HG03064 (cell line): ENCODE measurements around the gene STAT5A.

Experiments
- ATAC-seq: cut with Tn5 transposase; IDR thresholded peaks from one replicate; pipeline ENCODE4 v1.9.1; 2021; ENCODE audit warnings: low read depth; ENCODE audit not compliant: unreplicated experiment

The STAT5A gene

DNA sequence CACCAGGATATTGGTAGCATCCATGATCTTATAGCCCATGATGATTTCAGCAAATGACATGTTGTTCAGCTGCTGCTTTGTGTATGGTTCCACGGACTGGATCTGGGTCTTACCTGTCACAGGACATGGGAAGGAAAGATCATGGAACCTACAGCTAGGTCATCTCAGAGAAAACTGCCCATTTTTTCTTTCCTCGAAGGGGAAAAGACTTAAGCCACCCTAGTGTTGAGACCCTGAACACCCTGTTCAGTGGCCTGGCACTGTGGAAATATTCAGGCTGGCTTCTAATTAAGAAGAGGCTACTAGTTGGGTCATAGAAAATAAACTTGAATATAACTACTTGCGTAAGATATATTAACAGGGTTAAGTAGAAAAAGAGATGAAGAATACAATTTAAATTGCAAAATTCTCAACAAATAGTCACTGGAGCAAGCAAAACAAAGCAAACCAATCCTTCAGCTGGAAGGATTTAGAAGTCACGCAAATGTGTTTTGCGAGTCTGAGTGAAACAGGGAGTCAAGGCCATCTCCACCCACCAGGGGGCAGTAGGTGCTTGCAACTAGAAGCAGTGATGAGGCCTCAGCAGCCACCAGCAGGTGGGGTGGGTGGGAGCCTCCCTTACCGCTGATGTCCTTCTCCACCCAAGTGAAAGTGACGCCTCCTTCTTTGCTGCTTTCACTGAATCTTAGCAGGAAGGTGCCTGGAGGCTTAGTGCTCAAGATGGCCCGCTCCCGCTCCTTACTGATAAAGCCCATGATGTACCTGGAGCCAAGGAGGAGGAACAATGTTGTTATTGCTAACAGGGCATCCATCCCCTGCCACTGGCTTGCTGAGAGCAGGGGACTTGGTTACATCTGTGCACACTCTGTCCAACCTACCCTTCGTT is 34.3 kb downstream of the STAT5A start:
- ATAC-seq = no peak

DNA sequence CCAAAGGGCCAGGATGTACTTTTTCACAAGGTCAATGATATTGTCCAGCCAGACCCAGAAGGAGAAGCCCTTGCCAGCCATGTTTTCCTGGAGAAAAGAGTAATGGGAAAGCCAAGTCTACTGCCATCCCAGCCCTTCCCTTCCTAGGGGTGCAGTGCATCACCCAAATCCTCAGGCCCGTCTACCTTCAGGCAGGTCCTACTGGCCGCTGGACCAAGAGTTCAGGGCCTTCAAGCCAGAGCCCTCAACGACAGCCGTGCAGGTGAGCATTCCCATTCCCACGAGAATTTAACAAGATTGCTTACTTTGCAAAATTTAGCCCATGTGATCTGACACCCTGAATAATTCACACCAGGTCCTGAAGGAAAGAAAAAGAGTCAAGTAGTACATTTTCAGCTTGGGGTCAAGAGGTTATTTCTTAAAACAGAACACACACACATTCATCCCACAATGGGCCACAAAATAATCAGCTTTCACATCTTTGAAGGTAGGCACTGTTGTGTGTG is 35.0 kb downstream of the STAT5A start:
- no peak for ATAC-seq

DNA sequence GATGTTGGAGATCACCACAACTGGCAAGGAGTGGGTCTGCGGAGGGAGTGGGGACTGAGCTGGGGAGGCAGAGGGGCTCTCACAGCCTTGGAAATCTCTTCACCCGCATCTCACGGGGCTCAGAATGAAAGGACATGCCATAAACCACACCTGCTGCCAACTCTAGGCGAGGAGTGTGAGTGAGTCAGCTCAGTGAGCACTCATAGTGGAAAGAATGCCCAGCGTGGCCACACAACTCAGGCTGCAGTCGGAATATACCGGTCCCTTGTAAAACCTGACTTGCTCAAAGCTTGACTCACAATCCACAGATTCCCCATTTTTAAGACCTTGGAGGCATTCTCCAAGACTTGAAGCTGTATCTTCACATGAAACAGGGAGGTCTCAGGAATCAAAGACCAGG is 36.7 kb downstream of the STAT5A start:
- no peak for ATAC-seq

DNA sequence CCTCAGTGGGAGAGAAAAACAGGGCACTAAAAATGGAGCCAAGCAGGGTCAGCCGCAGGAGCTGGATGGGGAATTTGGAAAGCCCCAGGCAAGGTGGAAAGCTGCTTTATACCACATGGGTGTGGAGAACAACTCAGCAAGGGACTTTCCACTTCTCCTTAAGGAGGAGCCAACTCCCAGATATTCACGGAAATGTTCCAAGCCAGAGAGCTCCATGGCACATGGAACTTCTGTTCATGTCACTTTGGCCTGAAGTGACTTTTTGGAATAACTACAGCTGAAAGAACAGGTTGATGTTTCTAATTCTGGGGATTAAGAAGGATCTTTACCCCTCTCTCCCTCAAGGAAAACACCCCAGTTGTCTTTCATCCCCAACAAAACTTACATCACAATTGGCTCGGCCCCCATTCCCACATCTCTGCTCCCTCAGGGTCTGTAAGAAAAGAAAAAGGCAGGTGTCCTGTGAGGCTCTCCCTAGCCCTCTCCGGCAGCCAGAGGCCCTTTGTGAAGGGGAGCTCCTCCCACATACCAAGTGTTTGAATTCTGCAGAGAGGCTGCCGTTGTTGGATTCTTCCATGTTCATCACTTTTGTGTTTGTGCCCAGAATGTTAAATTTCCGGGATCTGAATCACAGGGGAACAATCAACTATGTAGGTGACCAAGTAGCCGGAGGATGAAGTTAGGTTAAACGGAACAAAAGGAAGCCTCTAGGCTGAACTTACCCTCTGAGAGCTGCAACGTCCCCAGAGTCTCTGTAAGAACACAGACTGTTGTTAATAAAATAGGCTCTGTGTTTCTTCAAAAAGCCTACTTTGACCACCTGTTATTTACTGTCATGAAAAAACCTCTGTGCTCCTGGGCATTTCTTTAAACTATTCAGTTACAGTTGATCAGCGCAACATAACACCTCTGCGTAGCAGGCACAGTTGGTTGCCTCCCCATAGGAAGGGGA is 41.0 kb downstream of the STAT5A start:
- ATAC-seq = no peak

DNA sequence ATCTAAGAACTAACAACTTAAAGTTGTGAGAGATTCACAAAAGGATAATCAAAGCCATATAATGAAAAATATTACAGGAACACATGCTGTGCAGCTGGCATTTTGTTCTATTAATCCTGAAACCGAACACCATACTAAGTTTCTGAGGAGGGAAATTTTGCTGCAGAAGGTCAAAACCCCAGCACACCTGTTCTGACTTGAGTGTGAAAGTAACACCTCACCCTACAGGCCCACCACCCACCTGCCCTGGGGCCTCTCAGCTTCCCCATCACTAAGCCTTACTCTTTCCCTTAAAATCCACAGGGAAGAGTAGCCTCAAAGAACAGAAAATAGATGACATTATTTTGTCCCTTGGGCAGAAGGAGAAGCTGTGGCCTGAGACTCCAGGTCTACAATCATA is 44.8 kb downstream of the STAT5A start:
- no peak for ATAC-seq

DNA sequence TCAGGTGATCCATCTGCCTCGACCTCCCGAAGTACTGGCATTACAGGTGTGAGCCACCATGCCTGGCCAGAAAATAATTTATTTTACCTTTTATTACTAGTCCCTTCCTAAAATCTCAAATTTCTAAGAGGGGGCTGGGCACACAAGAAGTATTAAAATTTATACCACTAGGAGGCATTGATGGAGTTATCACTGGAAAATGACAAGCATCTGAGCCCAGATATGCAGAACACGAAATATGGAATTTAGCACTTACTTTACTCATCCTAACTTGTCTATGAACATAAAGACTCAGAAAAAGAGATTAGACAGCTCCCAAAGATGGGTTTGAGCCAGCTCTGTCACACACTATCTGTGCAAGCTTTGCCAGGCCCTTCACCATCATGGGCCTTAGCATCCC is 46.4 kb downstream of the STAT5A start:
- ATAC-seq = no peak

DNA sequence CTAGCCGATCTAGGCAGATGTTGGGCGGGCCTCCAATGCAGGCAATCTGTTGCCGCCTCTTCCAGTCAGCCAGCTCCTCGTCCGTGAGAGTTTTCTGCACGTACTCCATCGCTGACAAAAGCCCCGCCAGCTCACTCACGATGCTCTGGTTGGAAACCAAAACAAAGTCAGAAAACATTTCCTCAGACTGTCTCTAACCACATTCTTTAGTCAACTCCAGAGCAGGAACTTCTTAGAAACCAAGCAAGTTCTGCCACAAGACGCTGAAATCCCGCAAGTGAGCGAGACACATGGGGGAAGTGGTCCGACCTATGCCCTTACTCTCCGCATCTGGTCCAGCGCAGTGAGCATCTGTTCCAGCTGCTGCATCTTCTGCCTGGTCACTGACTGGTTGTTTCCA is 49.1 kb downstream of the STAT5A start:
- ATAC-seq = no peak

DNA sequence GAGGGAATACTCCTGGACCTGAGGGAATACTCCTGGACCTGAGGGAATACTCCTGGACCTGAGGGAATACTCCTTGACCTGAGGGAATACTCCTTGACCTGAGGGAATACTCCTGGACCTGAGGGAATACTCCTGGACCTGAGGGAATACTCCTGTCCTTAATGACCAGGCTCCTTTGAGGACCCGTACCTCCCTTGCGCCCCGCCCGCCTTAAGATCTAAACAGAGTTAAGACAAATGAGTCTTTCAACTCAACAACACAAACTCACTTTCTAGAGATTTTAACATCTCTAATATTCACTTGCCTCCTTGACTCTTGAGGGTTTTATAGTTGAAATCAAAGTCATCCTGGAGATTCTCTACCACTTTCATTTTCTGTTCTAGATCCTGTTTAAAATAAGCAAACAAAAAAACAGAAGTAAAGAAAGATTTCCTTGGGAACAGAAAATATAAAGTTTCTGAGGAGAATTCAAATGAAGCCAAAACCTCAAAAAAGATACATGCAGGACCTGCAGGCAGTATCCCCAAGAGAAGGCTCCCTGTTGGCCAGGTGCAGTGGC is 50.2 kb downstream of the STAT5A start:
- ATAC-seq = no peak

DNA sequence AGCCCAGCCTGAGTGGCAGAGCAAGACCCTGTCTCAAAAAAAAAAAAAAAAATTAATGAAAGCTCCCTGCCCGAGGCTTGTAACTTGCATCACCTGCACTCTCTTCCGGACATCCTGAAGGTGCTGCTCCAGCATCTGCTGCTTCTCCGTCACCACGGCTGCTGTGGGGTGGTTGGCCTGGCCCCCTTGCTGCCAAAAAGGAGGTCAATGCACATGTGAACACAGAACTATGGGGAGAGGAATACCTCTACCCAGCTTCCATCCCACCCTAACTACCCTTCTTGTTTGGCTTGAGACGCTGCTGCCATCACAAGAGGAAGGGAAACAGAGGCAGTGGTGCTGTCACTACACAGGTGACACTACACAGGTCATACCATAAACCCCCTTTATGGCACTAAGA is 50.9 kb downstream of the STAT5A start:
- ATAC-seq = no peak

DNA sequence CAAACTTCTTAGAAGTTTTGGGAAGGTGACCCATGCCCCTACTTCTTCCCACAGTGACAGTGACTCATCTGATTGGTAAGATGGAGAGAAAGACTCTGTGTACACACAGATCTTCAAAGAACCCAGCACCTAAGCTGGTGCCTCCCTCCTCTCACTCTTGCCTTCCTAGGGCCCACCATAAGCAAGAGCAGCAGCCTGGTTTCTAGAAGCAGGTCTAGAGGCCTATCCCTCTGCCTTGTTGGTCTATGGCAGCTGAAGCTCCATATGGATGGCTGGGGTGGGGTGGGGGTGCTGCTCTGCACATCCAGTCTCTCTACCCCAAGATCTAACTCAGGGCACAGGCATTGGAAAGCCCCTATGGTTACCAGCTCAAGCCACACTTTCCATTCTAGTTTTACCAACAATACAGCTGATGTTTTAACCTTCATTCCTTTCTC is 52.4 kb downstream of the STAT5A start:
- no peak for ATAC-seq

DNA sequence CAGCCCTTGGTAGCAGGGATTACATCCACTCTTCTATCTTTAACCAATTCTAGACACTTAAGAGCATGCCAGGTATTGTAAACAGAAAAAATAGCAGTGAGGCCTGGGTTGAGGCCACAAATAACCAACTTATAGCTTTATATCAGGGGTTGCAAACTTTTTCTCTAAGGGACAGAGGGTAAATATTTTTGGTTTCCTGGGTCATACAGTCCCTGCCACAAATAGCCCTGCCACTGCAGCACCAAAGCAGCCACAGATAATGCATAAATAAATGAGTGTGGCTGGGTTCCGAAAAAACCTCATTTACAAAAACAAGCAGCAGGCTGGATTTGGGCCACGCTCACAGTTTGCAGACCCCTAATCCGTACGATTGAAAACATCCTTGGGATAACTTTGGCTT is 53.3 kb downstream of the STAT5A start:
- no peak for ATAC-seq

DNA sequence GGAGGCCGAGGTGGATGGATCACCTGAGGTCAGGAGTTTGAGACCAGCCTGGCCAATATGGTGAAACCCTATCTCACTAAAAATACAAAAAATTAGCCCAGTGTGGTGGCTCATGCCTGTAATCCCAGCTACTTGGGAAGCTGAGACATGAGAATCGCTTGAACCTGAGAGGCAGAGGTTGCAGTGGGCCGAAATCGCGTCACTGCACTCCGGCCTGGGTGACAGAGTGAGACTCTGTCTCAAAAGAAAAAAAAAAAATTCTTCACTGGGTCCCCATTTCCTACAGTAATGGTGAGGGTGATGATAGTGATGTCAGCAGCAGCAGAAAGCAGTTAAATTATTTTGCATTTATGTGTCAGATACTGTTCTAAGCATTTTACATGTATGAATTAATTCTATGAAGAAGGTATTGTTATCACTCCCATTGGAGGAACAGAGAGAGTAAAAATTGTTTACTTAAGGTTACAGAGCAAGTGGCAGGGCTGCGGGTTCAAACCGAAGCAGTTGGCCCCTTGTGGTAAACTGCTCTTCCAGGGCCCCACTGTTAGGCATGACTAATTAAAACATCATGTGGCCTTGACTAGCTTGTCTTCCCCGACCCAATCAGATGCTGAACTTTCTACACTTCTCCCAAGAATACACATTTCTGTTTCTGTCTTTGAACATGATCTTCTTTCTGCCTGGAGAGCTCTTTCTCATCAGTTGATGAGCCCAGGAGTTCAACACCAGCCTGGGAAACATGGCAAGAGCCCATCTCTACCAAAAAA is 54.1 kb downstream of the STAT5A start:
- no peak for ATAC-seq

DNA sequence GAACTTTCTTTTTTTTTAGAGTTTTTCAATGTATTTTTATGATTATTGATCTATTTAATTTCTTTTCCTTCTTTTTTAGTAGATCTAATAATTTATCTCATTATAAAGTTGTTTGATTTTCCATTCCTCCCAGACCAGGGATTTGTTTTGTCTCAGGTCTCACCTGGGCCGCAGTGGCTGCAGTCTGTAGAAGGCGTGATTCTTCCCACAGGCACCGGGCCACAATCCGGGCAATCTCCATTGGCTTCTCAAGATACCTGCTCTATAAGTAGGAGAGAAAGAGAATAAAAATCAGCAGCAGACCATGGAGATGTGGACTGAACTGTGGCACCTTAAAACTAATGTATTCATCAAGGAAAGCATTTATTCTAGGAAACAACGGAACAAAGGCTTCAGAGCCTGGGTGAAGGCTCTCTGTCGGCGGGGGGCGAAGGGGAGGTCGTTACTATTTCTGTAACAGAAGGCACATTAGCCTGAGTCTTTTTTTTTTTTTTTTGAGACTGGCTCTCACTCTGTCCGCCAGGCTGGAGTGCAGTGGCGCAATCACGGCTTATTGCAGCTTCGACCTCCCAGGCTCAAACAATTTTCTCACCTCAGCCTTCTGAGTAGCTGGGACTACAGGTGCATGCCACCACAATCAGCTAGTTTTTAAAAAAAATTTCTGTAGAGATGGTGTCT is 57.2 kb downstream of the STAT5A start:
- no peak for ATAC-seq

DNA sequence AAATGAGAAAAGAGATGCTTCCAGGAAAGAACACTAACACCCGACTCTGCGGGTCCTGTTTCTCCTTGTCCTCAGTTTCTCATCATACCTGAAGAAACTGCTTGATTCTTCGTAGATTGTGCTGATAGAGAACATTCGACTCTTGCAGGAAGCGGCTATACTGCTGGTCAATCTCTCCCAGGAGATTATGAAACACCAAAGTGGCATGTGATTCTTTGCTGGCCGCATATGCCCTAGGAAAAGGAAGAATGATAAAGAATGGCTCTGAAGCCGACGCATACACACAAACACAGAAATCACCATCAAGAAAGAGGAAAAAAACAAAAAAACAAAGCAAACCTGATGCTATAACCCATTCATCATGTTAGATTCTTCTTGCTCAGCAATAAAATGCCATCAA is 58.2 kb downstream of the STAT5A start:
- ATAC-seq = no peak

DNA sequence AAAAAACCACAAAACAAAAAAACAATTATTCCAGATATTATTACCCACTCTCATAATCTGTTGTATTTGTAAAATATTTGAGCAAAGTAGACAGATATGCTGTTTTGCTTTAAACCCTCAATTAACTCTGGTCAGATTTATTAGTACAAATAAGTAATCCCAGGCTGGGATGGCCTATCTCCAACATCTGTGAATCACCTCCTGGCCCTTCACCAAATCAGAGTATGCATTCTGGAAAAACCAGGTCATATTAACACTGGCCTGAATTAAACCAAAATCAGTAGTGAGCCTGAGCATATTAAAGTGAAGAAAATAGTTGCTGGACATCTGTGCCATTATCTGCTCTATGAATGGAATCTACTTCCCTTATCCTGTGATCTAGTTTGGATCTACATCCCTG is 58.9 kb downstream of the STAT5A start:
- no peak for ATAC-seq

DNA sequence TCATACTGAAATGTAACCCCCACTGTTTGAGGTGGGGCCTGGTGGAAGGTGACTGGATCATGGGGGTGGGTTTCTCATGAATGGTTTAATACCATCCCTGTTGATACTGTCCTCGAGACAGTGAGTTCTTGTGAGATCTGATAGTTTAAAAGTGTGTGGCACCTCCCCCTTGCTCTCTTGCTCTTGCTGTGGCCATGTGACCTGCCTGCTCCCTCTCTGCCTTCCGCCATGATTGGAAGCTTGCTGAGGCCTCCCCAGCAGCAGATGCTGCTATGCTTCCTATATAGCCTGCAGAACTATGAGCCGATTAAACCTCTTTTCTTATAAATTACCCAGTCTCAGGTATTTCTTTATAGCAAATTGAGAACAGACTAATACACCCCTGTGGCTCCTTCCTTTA is 59.3 kb downstream of the STAT5A start:
- ATAC-seq = no peak

DNA sequence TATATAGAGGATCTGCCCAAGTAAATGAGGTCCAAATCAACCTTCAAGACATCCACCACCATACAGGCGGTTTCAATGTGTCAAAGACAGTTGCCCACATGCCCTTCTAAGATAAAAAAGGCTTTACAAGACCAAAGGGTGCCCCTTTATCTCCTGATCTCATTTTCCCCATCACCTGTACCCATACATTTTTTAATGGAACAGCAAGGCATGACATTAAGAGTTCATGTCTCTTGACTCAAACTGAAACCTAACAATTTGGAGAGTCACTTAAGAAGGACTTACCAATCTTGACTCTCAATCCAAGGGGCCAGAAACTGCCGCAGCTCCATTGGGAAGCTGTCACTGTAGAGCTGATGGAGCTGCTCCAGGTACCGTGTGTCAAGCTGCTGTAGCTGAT is 59.8 kb downstream of the STAT5A start:
- ATAC-seq = no peak

DNA sequence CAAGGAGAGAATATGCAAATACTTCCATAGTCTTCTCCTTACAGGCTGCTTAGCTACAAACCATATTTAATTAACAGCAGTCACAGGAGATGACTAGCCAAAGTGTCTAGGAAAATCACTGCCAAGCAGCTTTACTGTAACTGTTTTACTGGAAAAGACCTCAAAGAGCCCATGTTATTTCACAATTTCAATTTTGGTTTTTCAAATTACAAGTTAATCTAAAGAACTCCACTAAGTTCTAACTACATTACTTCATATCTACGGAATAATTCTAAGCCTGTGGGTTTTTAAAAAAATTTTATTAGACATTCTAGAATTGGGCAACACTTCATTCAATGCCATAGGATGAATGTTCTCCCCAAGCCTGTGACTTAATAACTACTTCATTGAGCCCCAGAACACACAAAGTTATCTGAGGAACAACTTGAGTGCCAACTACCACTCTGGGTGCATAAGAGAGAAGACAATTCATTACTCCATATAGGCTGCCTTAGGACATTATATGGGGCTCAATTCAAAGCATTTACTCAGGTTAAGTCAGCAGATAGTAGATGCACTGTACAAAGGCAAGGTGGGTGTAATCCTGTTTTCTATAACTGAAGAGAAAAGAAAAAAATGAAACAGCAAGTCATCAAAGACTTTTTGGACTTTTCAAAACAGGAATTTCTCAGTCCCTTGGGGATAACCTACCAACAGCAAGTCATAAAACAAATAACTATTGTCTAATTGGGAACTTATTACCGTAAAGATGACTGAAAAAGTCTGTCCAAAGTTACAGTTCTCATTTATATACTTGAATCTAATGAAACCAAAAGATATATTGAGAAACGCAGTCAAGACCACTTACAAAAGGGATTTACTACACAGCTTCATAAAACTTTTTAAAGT is 66.9 kb downstream of the STAT5A start:
- no peak for ATAC-seq

DNA sequence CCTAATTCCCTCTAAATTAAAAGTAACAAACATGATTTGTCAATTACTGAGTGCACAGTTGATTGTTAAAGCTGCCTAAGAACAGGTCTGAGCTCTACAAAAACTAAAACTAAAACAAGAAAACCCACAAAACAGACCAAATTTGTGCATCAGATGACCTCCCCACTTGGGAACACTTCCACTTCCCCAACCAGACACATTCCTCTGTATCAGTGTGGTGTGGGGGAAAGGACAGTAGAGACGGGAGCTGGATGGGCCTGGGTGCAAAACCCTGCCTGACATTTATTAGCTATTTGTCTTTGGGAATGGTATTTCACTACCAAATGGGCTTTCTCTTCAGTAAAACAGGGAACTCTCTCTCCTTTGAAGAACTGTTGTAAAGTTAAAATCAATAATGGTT is 70.1 kb downstream of the STAT5A start:
- no peak for ATAC-seq
